GM21717 (cell line): Measurements from ENCODE around the gene WDR82.

Source experiments
- ATAC-seq: cut with Tn5 transposase; IDR thresholded peaks from one replicate; pipeline ENCODE4 v1.9.1; 2021; ENCODE audit warnings: mild to moderate bottlenecking, moderate library complexity; ENCODE audit not compliant: unreplicated experiment

The WDR82 gene

DNA sequence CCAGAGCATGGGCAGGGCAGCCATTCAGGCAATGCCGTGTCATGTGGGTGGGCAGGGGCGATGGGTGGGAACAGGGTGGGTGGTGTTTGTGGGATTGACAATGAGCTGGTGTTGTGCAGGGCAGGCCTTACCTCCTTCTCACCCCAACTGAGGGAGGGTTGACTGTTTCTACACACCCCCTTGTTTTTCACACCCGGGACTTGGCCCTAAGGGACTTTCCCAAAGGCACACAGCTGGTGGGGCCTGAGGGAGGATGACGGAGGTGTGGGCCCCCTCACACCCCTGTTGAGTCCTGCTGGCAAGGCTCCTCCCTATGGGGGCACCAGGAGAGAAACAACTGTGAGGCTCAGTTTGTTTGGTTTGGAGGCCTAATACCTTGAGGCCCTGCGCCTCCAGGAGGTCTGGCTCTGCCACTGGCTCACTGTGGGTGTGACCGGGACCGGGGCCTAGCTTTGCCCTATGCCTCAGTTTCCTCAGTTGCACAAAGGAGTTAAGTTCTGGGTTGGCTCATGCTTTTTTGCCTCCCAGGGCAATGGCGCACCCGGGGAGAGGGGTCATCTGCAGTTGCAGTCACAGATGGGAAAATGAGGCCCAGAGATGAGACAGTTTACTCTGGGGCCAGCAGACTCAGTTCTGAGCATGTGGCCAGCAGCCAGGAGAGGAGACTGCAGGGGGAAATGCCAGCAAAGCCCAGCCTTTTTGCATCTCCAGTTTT, 32.6 kb upstream of the WDR82 start:
- ATAC-seq, result peak; percentile 50

DNA sequence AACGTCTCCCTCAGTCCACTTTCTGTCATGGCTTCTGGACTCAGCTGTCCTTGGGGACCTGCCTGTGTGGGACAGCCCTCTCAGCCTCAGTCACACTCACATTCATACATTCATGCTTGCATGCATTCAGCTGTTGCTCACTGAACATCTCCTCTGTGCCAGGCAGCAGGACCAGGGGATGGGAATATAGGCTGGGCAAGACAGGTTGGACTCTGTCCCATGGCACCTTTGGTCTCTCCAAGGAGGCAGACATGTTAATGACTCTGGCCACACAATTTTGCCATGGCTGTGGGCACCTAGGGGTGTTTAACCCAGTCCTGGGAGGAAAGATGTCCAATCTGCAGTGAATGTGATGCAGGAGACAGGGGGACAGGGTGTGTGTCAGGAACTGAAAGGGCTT, 29.9 kb upstream of the WDR82 start:
- no peak for ATAC-seq

DNA sequence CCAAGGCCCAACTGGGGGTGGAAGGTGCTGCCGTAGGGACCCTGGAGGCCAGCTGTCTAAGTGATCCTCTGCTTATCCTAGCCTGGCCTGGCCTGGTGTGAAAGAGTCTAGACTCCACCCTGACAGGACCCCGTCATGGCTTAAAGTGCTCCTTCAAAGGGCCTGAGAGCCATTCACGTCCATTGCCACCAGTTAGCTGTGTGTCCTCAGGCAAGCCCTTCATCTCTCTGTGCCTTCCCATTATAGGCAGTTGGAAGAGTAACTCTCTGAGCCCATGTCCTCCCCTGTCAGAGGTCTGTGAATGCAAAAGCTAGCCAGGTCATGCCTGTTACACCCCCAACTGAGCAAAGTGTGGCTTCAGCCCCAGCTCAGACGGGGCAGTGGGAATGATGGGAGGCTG, 28.5 kb upstream of the WDR82 start:
- no peak for ATAC-seq

DNA sequence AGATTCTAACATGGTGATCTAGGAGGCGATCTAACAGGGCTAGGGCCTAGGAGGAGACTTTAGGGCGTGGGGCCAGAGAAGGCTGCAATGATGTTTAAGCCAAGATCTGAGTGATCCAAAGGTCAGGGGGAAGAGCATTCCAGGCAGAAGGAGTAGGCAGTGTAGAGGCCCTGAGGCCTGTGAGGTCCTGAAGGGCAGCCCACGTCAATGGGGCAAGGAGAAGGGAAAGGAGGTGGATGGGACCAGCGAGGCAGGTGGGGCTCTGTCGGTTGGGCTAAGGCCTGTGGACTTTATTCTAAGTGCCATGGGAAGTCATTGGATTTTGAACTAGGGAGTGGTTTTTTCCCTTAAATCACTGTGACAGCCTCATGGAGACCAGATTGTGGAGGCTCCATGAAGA, 27.5 kb upstream of the WDR82 start:
- no peak for ATAC-seq

DNA sequence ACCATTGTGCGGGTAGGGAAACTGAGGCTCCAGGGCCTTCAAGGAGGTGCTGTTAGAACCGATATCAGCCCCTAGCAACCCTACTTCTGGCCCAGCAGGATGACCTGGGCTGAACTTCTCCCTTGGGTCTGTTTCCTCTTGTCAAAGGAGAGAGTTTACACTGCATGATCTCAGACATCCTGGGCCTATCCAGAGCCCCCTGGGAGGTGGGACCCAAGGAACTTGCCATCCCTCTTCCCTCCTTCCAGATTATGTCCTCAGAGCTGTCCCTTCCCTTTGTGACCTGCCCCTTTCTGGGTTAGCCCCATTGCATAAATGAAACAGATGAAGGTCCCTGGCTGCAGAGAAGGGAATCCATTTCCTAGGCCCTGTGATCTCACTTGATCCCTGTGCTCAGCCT, 25.4 kb upstream of the WDR82 start:
- ATAC-seq, result no peak

DNA sequence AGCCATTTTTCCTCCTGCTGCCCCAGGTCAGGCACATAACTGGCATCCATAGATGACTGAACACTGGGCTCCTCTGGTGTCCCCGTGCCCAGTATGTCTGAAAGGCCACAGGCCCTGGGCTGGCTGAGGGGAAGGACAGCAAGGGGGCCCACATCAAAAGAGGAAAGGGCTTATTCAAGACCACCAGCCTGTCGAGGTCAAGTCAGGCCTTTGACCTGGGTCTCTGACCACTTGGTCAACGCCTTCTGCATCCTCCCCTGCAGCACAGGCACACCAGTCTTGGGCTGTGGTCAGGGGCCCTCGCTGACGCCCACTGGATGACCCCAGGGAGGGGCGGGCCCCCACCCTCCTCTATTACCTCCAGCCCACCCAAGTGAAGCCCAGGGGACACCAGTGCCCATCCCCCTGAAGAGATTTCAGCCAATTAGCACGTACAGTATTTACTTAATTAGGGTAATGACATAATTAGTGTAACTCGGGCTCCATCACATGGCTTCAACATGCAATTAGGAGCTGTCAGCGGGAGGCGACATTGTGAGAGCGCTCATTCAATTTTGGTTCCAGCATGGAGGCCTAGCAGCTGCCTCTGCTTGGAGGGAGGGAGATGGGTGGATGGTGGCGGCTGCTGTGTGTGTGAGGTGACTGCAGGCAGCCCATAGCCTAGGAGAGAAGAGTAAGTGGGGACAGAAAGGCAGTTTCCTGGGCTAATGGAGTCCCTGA, 24.1 kb upstream of the WDR82 start:
- ATAC-seq, result no peak

DNA sequence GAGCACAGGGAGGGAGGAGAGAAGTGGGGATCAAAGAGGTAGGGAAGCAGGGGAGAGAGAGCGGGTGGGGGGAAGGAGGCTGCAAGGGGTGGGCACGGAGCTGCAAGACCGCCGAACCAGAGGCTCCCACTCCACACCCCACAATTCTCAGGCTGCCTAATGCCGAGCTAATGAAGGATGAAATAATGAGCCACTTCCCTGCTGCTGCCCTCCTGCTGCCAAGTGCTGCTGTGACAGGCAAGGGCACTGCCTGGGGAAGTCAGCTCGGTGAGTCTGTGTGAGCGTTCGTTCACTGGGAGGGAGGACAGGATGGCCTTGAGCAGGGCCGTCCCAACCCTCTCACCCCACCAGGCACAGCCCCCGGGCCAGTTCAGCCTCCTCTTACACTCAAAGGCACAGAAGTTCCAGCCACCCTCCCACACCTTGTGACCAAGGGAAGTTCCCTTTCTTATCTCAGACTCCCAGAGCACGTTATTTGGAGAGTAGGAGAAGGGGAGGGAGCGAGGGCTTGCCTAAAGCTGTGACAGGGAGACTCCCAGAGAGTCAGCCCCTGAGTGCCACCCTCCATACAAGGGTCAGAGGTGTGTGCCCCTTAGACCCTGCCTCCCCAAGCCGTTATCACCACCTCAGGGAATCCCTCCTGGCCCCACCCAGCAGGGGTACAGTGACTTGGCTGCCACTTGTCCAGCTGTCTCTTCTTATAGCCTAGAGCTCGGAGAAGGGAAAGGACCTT, 21.6 kb upstream of the WDR82 start:
- no peak for ATAC-seq

DNA sequence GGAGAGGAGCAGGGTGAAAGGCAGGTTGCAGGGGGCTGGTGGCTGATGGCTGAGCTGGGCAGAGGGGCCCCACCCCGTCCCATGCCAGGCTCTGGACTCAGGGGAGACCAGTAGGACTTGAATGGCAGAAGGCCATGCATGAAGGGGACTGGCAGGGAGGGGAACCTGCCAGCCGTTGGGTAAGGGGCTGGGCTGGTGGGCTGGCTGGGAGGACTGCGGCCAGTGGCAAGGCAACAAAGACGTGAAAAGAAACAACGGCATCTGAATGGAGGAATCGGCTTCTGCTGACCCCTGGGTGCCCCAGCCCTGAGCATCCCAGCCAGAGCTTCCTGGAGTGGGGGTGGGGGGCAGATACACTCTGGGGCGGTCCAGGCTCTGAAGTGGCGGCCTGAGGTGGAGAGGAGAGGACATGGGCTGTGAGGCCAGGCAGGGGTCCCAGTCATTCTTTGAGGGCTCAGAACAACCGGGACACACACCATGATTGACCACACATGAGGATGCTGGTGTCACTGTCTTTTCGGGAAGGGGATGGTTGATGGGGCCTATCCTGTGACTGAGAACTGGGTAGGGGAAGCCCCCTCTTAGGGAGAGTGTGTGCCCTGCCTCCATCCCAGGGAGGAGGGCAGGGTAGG, 20.9 kb upstream of the WDR82 start:
- ATAC-seq, result no peak

DNA sequence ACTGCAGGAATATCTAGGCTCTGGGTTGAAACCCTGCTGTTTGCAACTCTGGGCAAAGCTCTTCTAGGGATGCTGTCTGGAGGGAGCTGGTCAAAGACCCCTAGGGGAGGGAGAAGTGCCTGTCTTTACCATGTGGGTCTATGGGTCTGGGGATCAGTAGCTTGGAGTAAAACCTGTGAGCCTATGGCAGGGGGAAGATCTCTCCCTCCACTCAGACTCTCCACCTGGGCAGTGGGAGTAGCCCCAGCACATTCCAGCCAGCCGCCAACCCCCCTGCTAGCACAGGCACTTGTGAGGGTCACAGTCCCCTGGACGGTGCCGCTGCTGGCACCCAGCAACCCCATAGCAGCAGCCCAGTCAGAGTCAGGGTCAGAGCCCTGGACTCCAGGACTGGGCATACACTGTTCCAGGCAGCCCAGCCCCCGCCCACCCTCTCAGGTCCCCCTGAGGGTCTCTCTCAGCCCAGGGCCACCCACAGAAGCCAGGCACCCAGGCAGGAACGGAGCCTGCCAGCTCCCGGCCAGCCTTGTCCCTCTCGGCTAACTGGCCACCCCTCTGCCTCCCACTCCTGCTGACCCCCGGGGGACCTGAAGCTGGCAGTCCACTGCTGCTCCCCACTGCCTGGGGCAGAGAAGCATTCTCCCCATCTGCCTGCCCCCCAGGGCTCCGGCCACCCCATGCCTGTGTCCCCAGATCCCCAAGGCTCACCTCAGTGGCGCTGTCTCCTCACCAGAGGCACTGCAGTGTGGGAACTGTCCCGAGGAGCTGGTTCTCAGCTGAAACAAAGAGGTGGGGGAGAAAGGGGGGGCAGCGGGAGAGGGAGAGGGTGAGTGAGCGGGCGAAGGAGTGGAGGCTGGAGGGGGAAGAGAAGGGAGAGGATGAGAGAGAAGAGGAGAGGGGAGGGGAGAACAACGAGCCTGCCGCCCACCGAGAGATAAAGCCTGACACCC, 20.0 kb upstream of the WDR82 start:
- no peak for ATAC-seq

DNA sequence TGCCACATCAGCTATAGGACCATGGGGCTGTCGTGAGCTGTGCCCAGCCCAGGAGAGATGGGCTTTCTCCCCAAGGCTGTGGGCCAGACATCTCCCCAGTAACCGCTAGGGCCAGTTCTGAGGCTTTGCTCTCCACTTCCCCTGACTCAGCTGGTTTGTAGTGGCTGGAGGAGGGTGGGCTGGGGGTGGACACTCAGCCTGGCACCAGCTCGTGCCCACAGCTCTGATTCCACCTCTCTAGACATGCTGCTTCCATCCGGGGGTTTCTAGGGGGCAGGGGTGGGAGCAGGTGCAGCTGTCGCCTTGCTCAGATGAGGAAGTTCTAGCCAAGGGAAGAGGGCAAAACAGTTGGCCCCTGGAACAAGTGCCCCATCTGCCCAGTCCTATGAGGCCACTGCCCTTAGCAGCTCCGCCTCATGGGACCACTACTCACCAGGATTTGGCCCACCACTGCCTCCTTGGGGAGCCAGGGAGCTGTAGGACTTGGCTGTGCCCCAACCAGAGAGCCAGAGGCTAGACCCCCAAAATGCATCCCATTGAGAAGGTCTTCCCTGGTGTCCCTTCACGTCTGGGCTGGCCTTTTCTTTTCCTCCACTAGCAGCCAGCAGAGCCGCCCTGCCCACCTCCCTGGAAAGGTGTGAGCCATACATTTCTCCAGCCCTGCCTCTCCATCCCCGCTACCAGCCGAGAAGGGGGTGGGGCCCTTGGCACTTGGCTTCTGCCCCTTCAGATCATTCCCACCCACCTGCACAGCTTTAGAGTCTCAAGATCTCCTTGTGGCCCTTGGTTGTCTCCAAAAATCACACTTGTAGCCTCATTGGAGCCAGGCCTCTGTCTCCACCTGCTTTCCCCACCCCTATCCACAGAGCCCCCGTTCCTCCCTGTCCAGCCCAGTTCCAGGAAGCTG, 19.0 kb upstream of the WDR82 start:
- ATAC-seq, result no peak

DNA sequence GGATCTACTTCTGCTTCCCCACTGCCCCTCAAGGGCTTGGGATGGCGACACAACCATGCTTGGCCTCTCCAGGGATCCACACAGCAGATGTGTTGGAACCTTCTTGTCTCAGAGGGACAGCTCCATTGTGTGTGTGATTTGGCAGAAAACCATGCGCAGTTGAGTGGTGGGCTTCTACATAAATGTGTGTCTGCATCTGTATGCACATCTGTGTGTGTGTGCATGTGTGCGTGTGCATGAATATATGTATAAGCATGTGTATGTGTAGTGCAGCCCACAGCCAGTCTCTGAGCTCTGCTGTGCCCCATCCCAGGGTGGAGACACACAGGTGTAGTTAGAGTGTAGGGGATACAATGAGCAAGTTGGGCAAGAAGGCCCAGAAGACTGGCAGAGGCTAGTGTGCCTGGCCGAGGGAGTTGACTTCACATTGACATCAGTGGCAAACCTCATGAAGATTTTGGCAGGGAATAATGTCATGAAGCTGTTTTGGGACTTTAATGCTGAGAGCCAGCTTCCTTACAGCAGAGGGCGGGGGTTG, 17.3 kb upstream of the WDR82 start:
- no peak for ATAC-seq

DNA sequence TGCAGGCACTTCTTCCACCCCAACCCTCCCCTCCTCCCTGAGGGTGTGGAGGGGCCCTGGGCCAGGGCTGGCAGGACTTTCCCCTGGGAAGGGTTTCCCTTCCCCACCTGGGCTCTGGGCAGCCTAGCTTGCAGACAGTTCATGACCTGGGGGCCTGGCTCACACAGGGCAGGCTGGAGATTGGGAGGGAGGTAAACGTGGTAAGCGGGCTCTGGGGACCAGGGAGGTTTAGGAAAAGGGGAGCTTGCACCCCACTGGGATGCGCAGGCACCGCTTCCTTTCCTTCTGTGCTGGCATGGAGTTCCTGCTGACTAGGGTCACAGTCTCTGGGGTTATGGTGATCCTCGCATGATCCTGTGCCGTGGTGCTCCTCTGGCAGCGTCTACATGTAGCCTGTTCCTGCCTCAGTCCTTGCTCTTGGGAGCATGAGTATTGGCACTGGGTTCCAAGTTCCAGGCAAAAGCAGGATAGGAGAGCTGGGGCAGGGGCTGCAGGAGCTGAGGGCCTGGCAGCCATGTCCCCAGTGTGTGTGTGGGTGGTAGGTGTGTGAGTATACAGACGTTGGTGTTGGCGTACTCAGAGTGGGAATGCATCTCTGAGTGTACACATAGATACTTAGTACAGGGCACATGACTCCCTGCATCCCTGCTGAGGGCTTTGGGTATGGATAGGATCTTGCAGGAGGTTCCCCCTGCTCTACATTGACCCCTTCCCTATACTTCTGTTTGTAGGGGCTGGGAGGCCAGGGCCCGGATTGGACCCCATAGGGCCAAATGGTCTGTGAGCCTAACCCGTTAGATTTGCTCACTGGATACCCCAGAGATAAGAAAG, 16.1 kb upstream of the WDR82 start:
- no peak for ATAC-seq

DNA sequence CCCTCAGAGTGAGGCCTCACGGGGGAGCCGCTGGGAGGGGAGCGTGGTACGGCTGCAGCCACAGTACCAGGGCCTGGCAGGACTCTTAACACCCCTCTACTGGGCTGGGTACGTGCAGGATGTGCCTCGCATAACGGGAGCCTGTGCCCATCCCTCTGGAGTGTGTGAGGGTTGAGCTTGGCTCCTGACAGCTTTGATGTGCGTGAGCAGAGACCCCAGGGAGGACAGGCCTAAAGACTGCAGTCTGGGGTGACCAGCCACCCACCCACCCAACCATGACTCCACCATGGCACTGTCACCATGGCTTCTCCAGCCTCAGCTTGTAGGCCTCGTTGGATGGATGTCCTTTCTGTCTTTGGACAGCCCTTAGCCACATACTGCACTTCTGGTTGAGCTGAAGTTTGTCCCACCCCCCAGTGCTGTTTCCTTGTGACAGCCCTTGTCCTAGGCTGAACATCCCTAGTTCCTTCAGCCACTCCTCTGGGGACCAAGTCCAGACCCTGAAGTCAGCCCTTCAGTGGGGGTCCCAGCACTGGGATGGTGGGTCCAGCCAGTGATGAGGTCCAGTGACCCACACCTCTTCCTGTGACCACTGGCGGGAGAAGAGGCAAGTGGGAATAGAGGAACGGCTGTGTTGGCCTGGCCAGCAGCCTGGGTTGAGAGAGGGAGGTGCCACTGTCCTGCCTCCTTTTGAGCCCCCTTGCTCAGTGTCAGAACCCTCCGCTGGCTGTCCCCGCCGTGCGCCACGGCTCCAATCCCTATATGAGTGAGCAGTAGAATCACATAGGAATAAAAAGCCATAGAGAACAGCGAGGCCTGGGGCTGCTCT, 15.3 kb upstream of the WDR82 start:
- ATAC-seq, result no peak

DNA sequence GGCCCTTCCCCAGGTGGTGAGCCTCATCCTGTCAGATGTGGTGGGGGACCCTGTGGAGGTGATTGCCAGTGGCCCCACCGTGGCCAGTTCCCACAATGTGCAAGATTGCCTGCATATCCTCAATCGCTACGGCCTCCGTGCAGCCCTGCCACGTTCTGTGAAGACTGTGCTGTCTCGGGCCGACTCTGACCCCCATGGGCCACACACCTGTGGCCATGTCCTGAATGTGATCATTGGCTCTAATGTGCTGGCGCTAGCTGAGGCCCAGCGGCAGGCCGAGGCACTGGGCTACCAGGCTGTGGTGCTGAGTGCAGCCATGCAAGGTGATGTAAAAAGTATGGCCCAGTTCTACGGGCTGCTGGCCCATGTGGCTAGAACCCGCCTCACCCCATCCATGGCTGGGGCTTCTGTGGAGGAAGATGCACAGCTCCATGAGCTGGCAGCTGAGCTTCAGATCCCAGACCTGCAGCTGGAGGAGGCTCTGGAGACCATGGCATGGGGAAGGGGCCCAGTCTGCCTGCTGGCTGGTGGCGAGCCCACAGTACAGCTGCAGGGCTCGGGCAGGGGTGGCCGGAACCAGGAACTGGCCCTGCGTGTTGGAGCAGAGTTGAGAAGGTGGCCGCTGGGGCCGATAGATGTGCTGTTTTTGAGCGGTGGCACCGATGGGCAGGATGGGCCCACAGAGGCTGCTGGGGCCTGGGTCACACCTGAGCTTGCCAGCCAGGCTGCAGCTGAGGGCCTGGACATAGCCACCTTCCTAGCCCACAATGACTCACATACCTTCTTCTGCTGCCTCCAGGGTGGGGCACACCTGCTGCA, 14.0 kb upstream of the WDR82 start:
- ATAC-seq, result no peak

DNA sequence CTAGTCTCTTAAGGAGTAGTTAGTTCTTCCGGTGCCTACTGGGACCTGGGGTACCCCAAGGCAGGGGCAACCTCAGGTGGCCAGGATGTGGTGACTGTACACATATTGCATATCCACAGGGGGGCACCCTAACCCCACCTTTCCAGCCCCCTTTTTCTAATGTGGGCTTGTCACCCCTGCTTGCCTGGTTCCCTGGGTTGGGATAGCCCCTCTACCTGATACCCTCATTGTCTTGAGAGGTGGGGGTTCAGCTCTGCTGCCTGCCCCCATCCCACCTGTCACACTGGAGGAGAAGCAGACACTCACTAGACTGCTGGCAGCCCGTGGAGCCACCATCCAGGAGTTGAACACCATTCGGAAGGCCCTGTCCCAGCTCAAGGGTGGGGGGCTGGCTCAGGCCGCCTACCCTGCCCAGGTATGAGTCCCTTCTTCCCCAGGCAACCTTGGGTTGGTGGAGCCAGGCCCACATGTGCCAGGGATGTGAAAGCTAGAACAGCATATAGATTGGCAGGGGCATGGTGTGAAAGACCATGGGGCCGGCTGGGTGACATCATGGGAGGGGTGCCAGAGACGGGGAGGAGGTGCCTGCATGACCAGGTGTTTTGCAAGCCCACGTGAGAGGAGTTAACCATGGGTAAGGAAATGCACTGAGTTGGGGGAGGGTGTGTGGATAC, 13.2 kb upstream of the WDR82 start:
- no peak for ATAC-seq
